ENCODE results near the gene ABHD4.

The ABHD4 gene

DNA sequence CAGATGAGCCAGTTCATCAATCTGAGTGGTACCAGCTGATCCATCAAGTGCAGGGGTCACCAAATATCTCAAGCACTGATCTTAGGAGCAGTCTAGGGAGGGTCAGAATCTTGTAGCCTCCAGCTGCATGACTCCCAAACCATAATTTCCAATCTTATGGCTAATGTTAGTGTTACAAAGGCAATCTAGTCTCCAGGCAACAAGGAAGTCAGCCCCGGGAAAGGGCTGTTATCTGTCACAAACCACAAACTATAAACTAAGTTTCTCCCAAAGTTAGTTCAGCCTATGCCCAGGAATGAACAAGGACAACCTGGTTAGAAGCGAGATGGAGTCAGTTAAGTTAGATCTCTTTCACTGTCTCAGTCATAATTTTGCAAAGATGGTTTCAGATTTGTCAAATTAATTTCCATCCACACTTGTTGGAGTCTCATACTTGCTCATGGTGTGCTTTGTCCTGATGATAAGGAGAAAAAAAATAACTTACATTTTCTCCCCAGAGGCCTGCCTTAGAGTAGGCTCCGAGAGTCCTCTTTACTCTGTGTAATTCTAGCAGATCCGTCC lies 3.9 kb upstream of the ABHD4 start:
- Mint-ChIP-seq H3K27ac (no peak overlapping the region), H3K36me3 (peaks cover 5% of the 10 kb centered on the region), H3K9me3 (no peaks in the 10 kb centered on the region), H3K4me1 (peaks cover 18% of the 10 kb centered on the region), H3K4me3 (no peak overlapping the region)
- no peak for ATAC-seq
- no peak for DNase-seq (ENCODE audit: low spot score in 2 of 2)

GRCh38 chr14:22596354-22596879 lies 1.7 kb upstream of the ABHD4 start:
- ATAC-seq = no peak
- Mint-ChIP-seq H3K9me3 (no peaks in the 10 kb centered on the region), H3K4me1 (peaks cover 18% of the 10 kb centered on the region), H3K4me3 (no peak overlapping the region), H3K36me3 (no peaks in the 10 kb centered on the region), H3K27ac (no peak overlapping the region)
- DNase-seq (ENCODE audit: low spot score in 2 of 2) = no peak

GRCh38 chr14:22597265-22597664 lies 835 bp upstream of the ABHD4 start:
- H3K4me1 Mint-ChIP-seq = peaks cover 22% of the 10 kb centered on the region
- peak overlapping the region; percentile 89 for H3K27ac Mint-ChIP-seq
- H3K4me3 Mint-ChIP-seq = peak overlapping the region; percentile 95
- peaks cover 6% of the 10 kb centered on the region for H3K36me3 Mint-ChIP-seq
- no peak for ATAC-seq
- H3K9me3 Mint-ChIP-seq = no peaks in the 10 kb centered on the region
- DNase-seq (ENCODE audit: low spot score in 2 of 2) = no peak

- no peak for ATAC-seq
These were observed 365 bp upstream of the ABHD4 start for GRCh38 chr14:22597771-22598098.

DNA sequence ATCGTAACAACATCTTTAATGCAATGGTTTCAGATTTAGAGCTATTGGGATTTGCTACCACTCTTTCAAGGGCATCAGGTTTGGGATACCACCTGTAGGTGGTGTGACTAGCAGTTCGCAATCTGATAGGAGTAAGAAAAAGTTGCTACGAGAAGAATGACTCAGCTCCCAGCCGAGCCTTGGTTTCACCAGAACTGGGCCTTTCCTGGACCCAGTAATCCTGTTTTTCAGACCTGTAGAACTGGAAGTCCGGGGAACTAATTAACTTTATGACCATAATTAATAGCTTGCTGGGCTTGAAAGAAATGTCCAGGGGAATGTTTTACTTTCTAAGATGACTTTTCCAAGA lies 770 bp downstream of the ABHD4 start:
- Mint-ChIP-seq H3K9me3 (no peaks in the 10 kb centered on the region), H3K36me3 (peaks cover 22% of the 10 kb centered on the region), H3K4me3 (peak overlapping the region; percentile 95), H3K4me1 (peaks cover 25% of the 10 kb centered on the region), H3K27ac (peak overlapping the region; percentile 89)
- ATAC-seq (peak; percentile 82), DNase-seq (ENCODE audit: low spot score in 2 of 2) (peak in 1 of 2 donors; percentile 14)

More at GRCh38 chr14:22597771-22598098, 365 bp upstream of the ABHD4 start:
- no peak for DNase-seq (ENCODE audit: low spot score in 2 of 2)
- H3K27ac Mint-ChIP-seq = peak overlapping the region; percentile 89
- H3K4me3 Mint-ChIP-seq = peak overlapping the region; percentile 95
- peaks cover 11% of the 10 kb centered on the region for H3K36me3 Mint-ChIP-seq
- peaks cover 25% of the 10 kb centered on the region for H3K4me1 Mint-ChIP-seq
- no peaks in the 10 kb centered on the region for H3K9me3 Mint-ChIP-seq

DNA sequence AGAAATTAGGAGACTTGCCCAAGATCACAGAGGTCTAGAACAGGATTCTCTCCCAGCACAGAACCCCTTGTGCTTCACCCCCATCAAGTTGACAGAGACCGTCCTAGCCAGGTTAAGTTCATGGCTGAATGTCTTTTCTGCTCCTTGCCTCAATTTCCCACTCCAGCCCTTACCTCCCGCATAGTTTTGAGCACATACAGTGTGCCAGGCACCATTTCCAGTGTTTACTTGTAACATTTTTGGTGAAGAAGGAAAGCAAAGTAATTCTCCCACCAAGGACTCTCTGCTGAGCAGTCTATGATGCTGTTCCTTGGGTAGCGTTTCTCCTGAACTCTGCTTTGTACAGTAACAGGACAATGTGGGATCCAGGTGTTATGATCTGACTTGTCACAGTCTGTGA lies 1.2 kb downstream of the ABHD4 start:
- H3K27ac Mint-ChIP-seq = peak overlapping the region; percentile 89
- no peaks in the 10 kb centered on the region for H3K9me3 Mint-ChIP-seq
- DNase-seq (ENCODE audit: low spot score in 2 of 2) (no peak), ATAC-seq (no peak)
- H3K36me3 Mint-ChIP-seq = peaks cover 27% of the 10 kb centered on the region
- H3K4me1 Mint-ChIP-seq = peaks cover 25% of the 10 kb centered on the region
- peak overlapping the region; percentile 95 for H3K4me3 Mint-ChIP-seq

GRCh38 chr14:22600027-22600426 lies 1.9 kb downstream of the ABHD4 start:
- Mint-ChIP-seq H3K9me3 (no peaks in the 10 kb centered on the region), H3K4me3 (peak overlapping the region; percentile 11), H3K27ac (no peak overlapping the region), H3K4me1 (peaks cover 25% of the 10 kb centered on the region), H3K36me3 (peaks cover 34% of the 10 kb centered on the region)
- ATAC-seq = no peak
- no peak for DNase-seq (ENCODE audit: low spot score in 2 of 2)

- no peaks in the 10 kb centered on the region for H3K9me3 Mint-ChIP-seq
- H3K4me1 Mint-ChIP-seq = peaks cover 25% of the 10 kb centered on the region
- no peak for DNase-seq (ENCODE audit: low spot score in 2 of 2)
- H3K36me3 Mint-ChIP-seq = peaks cover 48% of the 10 kb centered on the region
- no peak for ATAC-seq
- no peak overlapping the region for H3K4me3 Mint-ChIP-seq
- no peak overlapping the region for H3K27ac Mint-ChIP-seq
These were observed 3.4 kb downstream of the ABHD4 start for GRCh38 chr14:22601456-22601855.

GRCh38 chr14:22601996-22602395 lies 3.9 kb downstream of the ABHD4 start:
- H3K4me3 Mint-ChIP-seq = no peak overlapping the region
- ATAC-seq (no peak), DNase-seq (ENCODE audit: low spot score in 2 of 2) (no peak)
- peaks cover 25% of the 10 kb centered on the region for H3K4me1 Mint-ChIP-seq
- peaks cover 53% of the 10 kb centered on the region for H3K36me3 Mint-ChIP-seq
- H3K9me3 Mint-ChIP-seq = no peaks in the 10 kb centered on the region
- peak overlapping the region; percentile 11 for H3K27ac Mint-ChIP-seq

DNA sequence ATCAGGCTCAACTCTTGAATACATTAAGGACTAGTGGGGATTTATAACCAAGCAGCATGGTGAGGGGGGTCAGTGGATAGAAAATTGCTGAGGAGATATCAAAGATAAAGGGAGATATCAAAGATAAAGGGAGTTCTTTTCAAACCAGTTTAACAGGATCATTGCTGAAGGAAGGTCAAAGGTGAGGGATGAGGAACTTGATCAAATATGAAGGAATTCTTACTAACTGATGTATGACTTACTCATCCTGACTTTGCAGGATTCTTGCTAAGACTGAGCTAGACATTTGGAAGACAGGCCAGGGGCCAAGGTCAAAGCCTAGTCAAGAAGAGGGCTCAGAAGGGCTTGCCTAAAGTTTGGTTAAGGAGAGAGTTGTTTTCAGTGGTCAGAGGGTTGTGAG lies 4.8 kb downstream of the ABHD4 start:
- ATAC-seq = no peak
- Mint-ChIP-seq H3K4me1 (peaks cover 25% of the 10 kb centered on the region), H3K9me3 (no peaks in the 10 kb centered on the region), H3K36me3 (peaks cover 62% of the 10 kb centered on the region), H3K27ac (peak overlapping the region; percentile 11), H3K4me3 (no peak overlapping the region)
- DNase-seq (ENCODE audit: low spot score in 2 of 2) = no peak

DNA sequence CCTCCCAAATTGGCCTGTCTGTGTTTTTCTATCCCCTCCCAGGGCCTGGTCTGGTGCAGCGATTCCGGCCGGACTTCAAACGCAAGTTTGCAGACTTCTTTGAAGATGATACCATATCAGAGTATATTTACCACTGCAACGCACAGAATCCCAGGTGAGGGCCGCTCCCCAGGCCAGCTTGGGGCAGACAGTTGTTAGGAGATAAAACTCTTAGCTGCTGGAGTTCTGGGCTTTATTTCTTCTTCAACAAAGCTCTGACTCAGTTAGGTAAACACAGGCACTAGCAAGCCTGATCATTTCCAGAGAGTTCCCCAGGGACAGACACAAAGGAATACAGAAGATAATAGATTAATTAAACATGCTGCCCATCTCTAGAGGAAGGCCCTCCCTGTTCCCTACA lies 8.3 kb downstream of the ABHD4 start:
- ATAC-seq (no peak), DNase-seq (ENCODE audit: low spot score in 2 of 2) (no peak)
- Mint-ChIP-seq H3K36me3 (peaks cover 92% of the 10 kb centered on the region), H3K4me1 (peaks cover 7% of the 10 kb centered on the region), H3K27ac (peak overlapping the region; percentile 68), H3K9me3 (no peaks in the 10 kb centered on the region), H3K4me3 (no peak overlapping the region)

DNA sequence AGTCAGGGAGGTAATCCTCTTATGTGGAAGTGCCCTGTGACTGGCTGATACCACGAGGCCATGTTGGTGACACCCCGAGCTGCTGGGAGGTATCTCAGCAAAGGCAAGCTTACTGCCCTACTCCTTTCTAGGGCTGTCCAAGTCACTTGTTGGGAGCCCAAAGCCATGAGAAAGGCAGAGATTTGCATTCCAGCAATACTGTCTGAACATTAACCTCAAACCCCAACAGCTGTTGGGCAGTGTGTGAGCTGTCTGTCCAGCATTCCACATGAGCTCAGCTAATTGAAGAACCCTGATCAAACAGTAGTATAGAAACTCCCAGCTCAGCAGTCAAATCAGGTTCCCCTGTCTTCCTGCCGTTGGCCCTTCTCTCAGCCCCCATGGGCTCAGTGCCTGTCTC lies 9.2 kb downstream of the ABHD4 start:
- Mint-ChIP-seq H3K27ac (no peak overlapping the region), H3K36me3 (peaks cover 92% of the 10 kb centered on the region), H3K4me3 (no peak overlapping the region), H3K4me1 (peaks cover 3% of the 10 kb centered on the region), H3K9me3 (no peaks in the 10 kb centered on the region)
- no peak for DNase-seq (ENCODE audit: low spot score in 2 of 2)
- no peak for ATAC-seq

DNA sequence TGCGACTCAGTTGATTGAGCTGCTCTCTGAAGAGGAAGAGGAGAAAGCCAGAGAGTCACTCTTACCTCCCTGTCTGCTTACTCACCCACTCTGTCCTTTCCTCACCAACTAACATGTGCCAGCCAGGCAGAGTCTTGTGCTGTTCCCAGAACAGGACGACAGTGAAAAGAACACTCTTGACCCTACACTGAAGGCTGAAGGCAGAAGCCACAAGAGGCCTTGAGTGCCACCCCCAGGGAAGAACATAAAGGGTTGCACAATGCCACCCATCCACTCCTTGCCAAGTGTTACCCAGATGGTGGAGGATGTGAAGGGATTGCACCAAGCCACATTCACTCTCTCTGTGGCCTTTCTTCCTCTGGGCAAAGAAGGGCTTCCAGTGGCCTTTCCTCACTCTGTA lies 12.8 kb downstream of the ABHD4 start:
- Mint-ChIP-seq H3K27ac (no peak overlapping the region), H3K9me3 (no peaks in the 10 kb centered on the region), H3K36me3 (peaks cover 55% of the 10 kb centered on the region), H3K4me3 (no peak overlapping the region), H3K4me1 (no peaks in the 10 kb centered on the region)
- ATAC-seq (no peak), DNase-seq (ENCODE audit: low spot score in 2 of 2) (no peak)

DNA sequence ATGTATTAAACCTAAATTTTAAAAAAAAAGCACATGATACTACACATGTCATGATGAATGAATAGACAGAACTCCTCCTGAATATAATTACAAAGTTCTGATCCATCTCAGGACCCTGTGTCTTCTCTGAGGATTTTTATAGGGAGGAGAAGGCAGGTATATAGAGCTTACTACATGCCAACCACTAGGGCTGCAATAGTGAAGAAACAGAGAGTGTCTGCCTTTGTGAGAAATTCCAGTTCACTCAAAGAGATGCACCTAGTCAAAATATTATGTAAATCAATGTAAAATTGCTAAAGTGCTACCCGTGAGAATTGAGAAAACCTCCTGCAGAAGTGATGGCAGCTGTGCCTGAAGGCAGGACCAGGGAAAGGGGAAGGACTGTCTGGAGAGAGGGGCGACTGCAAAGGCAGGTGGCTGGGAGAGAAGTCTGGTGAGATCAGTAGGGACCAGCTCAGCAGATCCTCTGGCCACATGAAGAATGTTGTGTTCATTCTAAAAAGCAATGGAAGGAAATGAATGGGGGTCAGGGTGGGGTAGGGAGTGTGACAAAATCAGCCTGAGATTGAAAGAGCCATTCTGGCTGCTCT lies 15.1 kb downstream of the ABHD4 start:
- Mint-ChIP-seq H3K4me1 (no peaks in the 10 kb centered on the region), H3K27ac (peak overlapping the region; percentile 60)

GRCh38 chr14:22613736-22614239 lies 15.7 kb downstream of the ABHD4 start:
- Mint-ChIP-seq H3K27ac (peak overlapping the region; percentile 60), H3K9me3 (no peaks in the 10 kb centered on the region), H3K4me1 (no peaks in the 10 kb centered on the region), H3K4me3 (no peak overlapping the region), H3K36me3 (peaks cover 29% of the 10 kb centered on the region)
- ATAC-seq (no peak), DNase-seq (ENCODE audit: low spot score in 2 of 2) (no peak)

More for the DNA sequence above, 15.1 kb downstream of the ABHD4 start:
- no peaks in the 10 kb centered on the region for H3K9me3 Mint-ChIP-seq
- no peak overlapping the region for H3K4me3 Mint-ChIP-seq
- DNase-seq (ENCODE audit: low spot score in 2 of 2) (no peak), ATAC-seq (no peak)
- peaks cover 32% of the 10 kb centered on the region for H3K36me3 Mint-ChIP-seq

GRCh38 chr14:22614240-22614799 lies 16.2 kb downstream of the ABHD4 start:
- Mint-ChIP-seq H3K4me1 (no peaks in the 10 kb centered on the region), H3K27ac (no peak overlapping the region), H3K4me3 (no peak overlapping the region), H3K36me3 (peaks cover 24% of the 10 kb centered on the region), H3K9me3 (no peaks in the 10 kb centered on the region)
- DNase-seq (ENCODE audit: low spot score in 2 of 2) = no peak
- peak; percentile 28 for ATAC-seq
